ENCODE measurements around the gene AIFM1. TPM values are rescaled to one million over a fixed set of nuclear protein-coding genes. Genes with fewer than 3 reads are reported as not detected.
A peak's percentile ranks its signal among the peaks of the same experiment; 100 is the strongest.

The AIFM1 gene
- total and polyA plus RNA-seq, 7 experiments from 2014 or later = 11.6 to 35.8 (median 24.8) TPM

GRCh38 chrX:130130990-130131389 is 34.7 kb downstream of the AIFM1 start:
- ATAC-seq (no peak), DNase-seq (no peak)
- no peaks in the 10 kb centered on the region for H3K4me1 ChIP-seq (ENCODE audit: control insufficient read depth in 2 of 2, insufficient read depth in 2 of 2, low read length in 2 of 2)
- H3K36me3 ChIP-seq (ENCODE audit: control insufficient read depth in 2 of 3, insufficient read depth in 3 of 3, low read length in 3 of 3) = peaks cover 0 to 41% (median 6%) of the 10 kb centered on the region in 3 experiments
- no peak overlapping the region for H3K27ac ChIP-seq (ENCODE audit: low read depth, low read length)
- intact Hi-C loops (cut with micrococcal nuclease) = no loop called here
- Mint-ChIP-seq H3K36me3 (peaks cover 0 to 12% (median 9%) of the 10 kb centered on the region in 5 donors), H3K27me3 (no peaks in the 10 kb centered on the region), H3K4me3 (no peak overlapping the region), H3K9me3 (no peaks in the 10 kb centered on the region), H3K4me1 (peaks cover 0 to 2% (median 0%) of the 10 kb centered on the region in 7 donors), H3K27ac (no peak overlapping the region)
- ChIA-PET POLR2A (interaction anchor here (1.0 kb wide), 1 partner anchor 70 kb away, joined by 3 read pairs; no protein-coding TSS in a partner anchor), CTCF (interaction anchor here (1.3 kb wide), 1 partner anchor 40 kb away, joined by 4 read pairs; no protein-coding TSS in a partner anchor)
- H3K4me3 ChIP-seq (ENCODE audit: low read length) = no peak overlapping the region
- H3K27me3 ChIP-seq (ENCODE audit: control insufficient read depth in 2 of 2, insufficient read depth in 2 of 2, low read length in 2 of 2) = no peaks in the 10 kb centered on the region
- no peaks in the 10 kb centered on the region for H3K9me3 ChIP-seq (ENCODE audit: control insufficient read depth in 2 of 3, low read length in 3 of 3)

GRCh38 chrX:130125091-130125874 is 40.4 kb downstream of the AIFM1 start:
- intact Hi-C loops (cut with micrococcal nuclease) = no loop called here
- no peak for DNase-seq
- Histone ChIP-seq H3K4me1 (ENCODE audit: control insufficient read depth in 2 of 2, insufficient read depth in 2 of 2, low read length in 2 of 2) (no peaks in the 10 kb centered on the region), H3K4me3 (ENCODE audit: low read length) (no peak overlapping the region), H3K27me3 (ENCODE audit: control insufficient read depth in 2 of 2, insufficient read depth in 2 of 2, low read length in 2 of 2) (no peaks in the 10 kb centered on the region), H3K9me3 (ENCODE audit: control insufficient read depth in 2 of 3, low read length in 3 of 3) (no peaks in the 10 kb centered on the region), H3K27ac (ENCODE audit: low read depth, low read length) (no peak overlapping the region), H3K36me3 (ENCODE audit: control insufficient read depth in 2 of 3, insufficient read depth in 3 of 3, low read length in 3 of 3) (peaks cover 0 to 18% (median 3%) of the 10 kb centered on the region in 3 experiments)
- peaks cover 0 to 10% (median 7%) of the 10 kb centered on the region in 5 donors for H3K36me3 Mint-ChIP-seq
- no peak overlapping the region for H3K27ac Mint-ChIP-seq
- H3K9me3 Mint-ChIP-seq = peaks cover 0 to 1% (median 0%) of the 10 kb centered on the region in 11 donors
- ChIA-PET CTCF (interaction anchor here (0.8 kb wide), 1 partner anchor 39 kb away, joined by 3 read pairs; no protein-coding TSS in a partner anchor), POLR2A (no interaction called here)
- H3K27me3 Mint-ChIP-seq = no peaks in the 10 kb centered on the region
- H3K4me3 Mint-ChIP-seq = no peak overlapping the region
- peaks cover 0 to 3% (median under 1%) of the 10 kb centered on the region in 7 donors for H3K4me1 Mint-ChIP-seq
- no peak for ATAC-seq

GRCh38 chrX:130124577-130124976 is 41.1 kb downstream of the AIFM1 start:
- Histone ChIP-seq H3K27me3 (ENCODE audit: control insufficient read depth in 2 of 2, insufficient read depth in 2 of 2, low read length in 2 of 2) (no peaks in the 10 kb centered on the region), H3K27ac (ENCODE audit: low read depth, low read length) (no peak overlapping the region), H3K4me1 (ENCODE audit: control insufficient read depth in 2 of 2, insufficient read depth in 2 of 2, low read length in 2 of 2) (no peaks in the 10 kb centered on the region), H3K36me3 (ENCODE audit: control insufficient read depth in 2 of 3, insufficient read depth in 3 of 3, low read length in 3 of 3) (peaks cover 0 to 11% (median 3%) of the 10 kb centered on the region in 3 experiments), H3K9me3 (ENCODE audit: control insufficient read depth in 2 of 3, low read length in 3 of 3) (no peaks in the 10 kb centered on the region), H3K4me3 (ENCODE audit: low read length) (no peak overlapping the region)
- Mint-ChIP-seq H3K4me3 (peak overlapping the region in 1 of 10 donors; percentile 21), H3K27me3 (no peaks in the 10 kb centered on the region), H3K36me3 (peaks cover 0 to 10% (median 7%) of the 10 kb centered on the region in 5 donors), H3K27ac (no peak overlapping the region), H3K4me1 (peaks cover 0 to 6% (median 3%) of the 10 kb centered on the region in 7 donors), H3K9me3 (peaks cover 0 to 1% (median 0%) of the 10 kb centered on the region in 11 donors)
- DNase-seq = no peak
- intact Hi-C loops (cut with micrococcal nuclease) = loop anchor here (5.0 kb wide), 3 partner anchors 48 to 517 kb away; partner anchors contain the start of genes RAB33A (in 1 of the 2) and ZNF280C (in 1 of the 2)
- ChIA-PET POLR2A (no interaction called here), CTCF (interaction anchor here (0.8 kb wide), 1 partner anchor 39 kb away, joined by 3 read pairs; no protein-coding TSS in a partner anchor)
- ATAC-seq = no peak

- Histone ChIP-seq H3K9me3 (ENCODE audit: control insufficient read depth in 2 of 3, low read length in 3 of 3) (no peaks in the 10 kb centered on the region), H3K4me3 (ENCODE audit: low read length) (no peak overlapping the region), H3K27me3 (ENCODE audit: control insufficient read depth in 2 of 2, insufficient read depth in 2 of 2, low read length in 2 of 2) (no peaks in the 10 kb centered on the region), H3K36me3 (ENCODE audit: control insufficient read depth in 2 of 3, insufficient read depth in 3 of 3, low read length in 3 of 3) (no peaks in the 10 kb centered on the region), H3K27ac (ENCODE audit: low read depth, low read length) (no peak overlapping the region), H3K4me1 (ENCODE audit: control insufficient read depth in 2 of 2, insufficient read depth in 2 of 2, low read length in 2 of 2) (no peaks in the 10 kb centered on the region)
- Mint-ChIP-seq H3K36me3 (peaks cover 0 to 2% (median 0%) of the 10 kb centered on the region in 5 donors), H3K9me3 (peaks cover 0 to 1% (median 0%) of the 10 kb centered on the region in 11 donors), H3K27me3 (no peaks in the 10 kb centered on the region), H3K27ac (no peak overlapping the region), H3K4me1 (peaks cover 0 to 19% (median 4%) of the 10 kb centered on the region in 7 donors), H3K4me3 (peak overlapping the region in 4 of 10 donors; percentile 64 to 74 (median 70))
- intact Hi-C loops (cut with micrococcal nuclease) = loop anchor here (1.0 to 5.0 kb wide), 7 partner anchors 29 to 514 kb away; partner anchors contain the start of genes AIFM1 (in 1 of the 2), RAB33A (in 1 of the 2) and ZNF280C (in 1 of the 2)
- ATAC-seq (no peak), DNase-seq (no peak)
- POLR2A ChIA-PET = interaction anchor here (0.8 to 1.9 kb wide), 4 partner anchors 29 to 42 kb away, joined by 3 to 6 read pairs (median 3); no protein-coding TSS in a partner anchor
- CTCF ChIA-PET = interaction anchor here (0.6 to 7.2 kb wide), 9 partner anchors 23 to 153 kb away, joined by 3 to 83 read pairs (median 5); no protein-coding TSS in a partner anchor
Observed at GRCh38 chrX:130121505-130121800, 44.2 kb downstream of the AIFM1 start.

GRCh38 chrX:130120746-130121504 is 44.7 kb downstream of the AIFM1 start:
- ATAC-seq (peak; percentile 91), DNase-seq (peak; percentile 50 to 75 (median 68))
- H3K36me3 ChIP-seq (ENCODE audit: control insufficient read depth in 2 of 3, insufficient read depth in 3 of 3, low read length in 3 of 3) = no peaks in the 10 kb centered on the region
- Mint-ChIP-seq H3K4me3 (peak overlapping the region; percentile 29 to 74 (median 71)), H3K36me3 (peaks cover 0 to 2% (median 0%) of the 10 kb centered on the region in 5 donors), H3K9me3 (peaks cover 0 to 1% (median 0%) of the 10 kb centered on the region in 11 donors), H3K27me3 (no peaks in the 10 kb centered on the region), H3K4me1 (peaks cover 0 to 19% (median 4%) of the 10 kb centered on the region in 7 donors), H3K27ac (peak overlapping the region in 1 of 9 donors; percentile 58)
- no peaks in the 10 kb centered on the region for H3K27me3 ChIP-seq (ENCODE audit: control insufficient read depth in 2 of 2, insufficient read depth in 2 of 2, low read length in 2 of 2)
- POLR2A ChIA-PET = interaction anchor here (0.6 to 1.9 kb wide), 4 partner anchors 23 to 52 kb away, joined by 3 to 6 read pairs (median 3); no protein-coding TSS in a partner anchor
- no peaks in the 10 kb centered on the region for H3K9me3 ChIP-seq (ENCODE audit: control insufficient read depth in 2 of 3, low read length in 3 of 3)
- intact Hi-C loops (cut with micrococcal nuclease) = loop anchor here (1.0 to 5.0 kb wide), 11 partner anchors 9 to 514 kb away; partner anchors contain the start of genes AIFM1 (in 1 of the 2), ELF4 (in 1 of the 2), RAB33A (in 1 of the 2) and ZNF280C (in 1 of the 2)
- peak overlapping the region; percentile 53 for H3K4me3 ChIP-seq (ENCODE audit: low read length)
- CTCF ChIA-PET = interaction anchor here (0.6 to 7.2 kb wide), 12 partner anchors 22 to 152 kb away, joined by 3 to 83 read pairs (median 5); partner anchors contain the start of gene AIFM1
- no peaks in the 10 kb centered on the region for H3K4me1 ChIP-seq (ENCODE audit: control insufficient read depth in 2 of 2, insufficient read depth in 2 of 2, low read length in 2 of 2)
- H3K27ac ChIP-seq (ENCODE audit: low read depth, low read length) = no peak overlapping the region

All from naive thymus-derived CD4-positive, alpha-beta T cell (primary cell).